ENCODE results near the gene CSGALNACT2. TPM values are rescaled to one million over a fixed set of nuclear protein-coding genes. Genes with fewer than 3 reads are reported as not detected.

Gene CSGALNACT2
- total RNA-seq, 4 donors from 2014 or later: 14.4 to 24.1 (median 20.0) TPM

DNA sequence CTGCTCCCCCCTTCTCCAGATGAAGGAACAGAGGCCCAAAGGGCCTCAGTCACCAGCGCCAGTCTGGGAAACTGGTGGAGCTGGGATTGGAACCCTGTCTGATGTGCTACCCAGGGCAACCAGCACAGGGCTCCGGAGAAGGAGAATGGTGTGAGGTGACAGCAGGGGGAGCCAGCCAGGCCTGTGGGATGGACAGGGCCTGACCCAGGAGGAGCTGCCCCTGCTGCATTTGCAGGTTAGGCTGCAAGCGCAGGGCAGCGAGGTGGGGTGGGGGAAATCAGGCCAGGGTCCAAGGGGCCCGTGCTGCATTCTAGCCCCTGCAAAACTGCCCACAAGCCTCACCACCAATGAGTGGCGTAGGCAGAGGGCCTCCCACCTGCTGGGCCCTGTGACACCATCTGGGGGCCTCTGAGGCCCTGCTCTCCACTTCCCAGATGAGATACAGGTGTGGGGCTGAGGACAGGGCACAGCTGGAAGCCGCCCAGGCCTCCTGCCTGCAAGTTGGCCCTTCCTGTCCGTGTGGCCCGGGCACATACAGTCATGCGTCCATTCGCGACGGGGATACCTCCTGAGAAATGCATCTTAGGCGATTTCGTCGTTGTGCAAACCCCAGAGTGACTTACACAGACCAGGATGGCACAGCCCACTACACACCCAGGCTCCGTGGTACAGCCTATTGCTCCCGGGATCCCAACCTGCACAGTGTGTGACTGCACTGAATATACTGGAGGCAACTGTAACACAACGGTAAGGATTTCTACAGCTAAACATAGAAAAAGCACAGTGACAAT lies 83.4 kb downstream of the CSGALNACT2 start:
- Histone ChIP-seq H3K9me3 (no peaks in the 10 kb centered on the region), H3K27me3 (no peaks in the 10 kb centered on the region), H3K27ac (no peak overlapping the region), H3K36me3 (no peaks in the 10 kb centered on the region), H3K4me1 (peaks cover 0 to 9% of the 10 kb centered on the region in 2 donors), H3K4me3 (replicated peaks in 1 of 3) (no peak overlapping the region)
- intact Hi-C loops (cut with DNase I): no loop called here
- WGBS, 2 donors: 84 to 85% methylated on average over 14 to 17 of the region's 19 CpGs
- DNase-seq: peak; percentile 0 to 1
- TF ChIP-seq POLR2A (IDR thresholded peaks at IDR 0.05): no peak
- TF ChIP-seq, protein P1, sequence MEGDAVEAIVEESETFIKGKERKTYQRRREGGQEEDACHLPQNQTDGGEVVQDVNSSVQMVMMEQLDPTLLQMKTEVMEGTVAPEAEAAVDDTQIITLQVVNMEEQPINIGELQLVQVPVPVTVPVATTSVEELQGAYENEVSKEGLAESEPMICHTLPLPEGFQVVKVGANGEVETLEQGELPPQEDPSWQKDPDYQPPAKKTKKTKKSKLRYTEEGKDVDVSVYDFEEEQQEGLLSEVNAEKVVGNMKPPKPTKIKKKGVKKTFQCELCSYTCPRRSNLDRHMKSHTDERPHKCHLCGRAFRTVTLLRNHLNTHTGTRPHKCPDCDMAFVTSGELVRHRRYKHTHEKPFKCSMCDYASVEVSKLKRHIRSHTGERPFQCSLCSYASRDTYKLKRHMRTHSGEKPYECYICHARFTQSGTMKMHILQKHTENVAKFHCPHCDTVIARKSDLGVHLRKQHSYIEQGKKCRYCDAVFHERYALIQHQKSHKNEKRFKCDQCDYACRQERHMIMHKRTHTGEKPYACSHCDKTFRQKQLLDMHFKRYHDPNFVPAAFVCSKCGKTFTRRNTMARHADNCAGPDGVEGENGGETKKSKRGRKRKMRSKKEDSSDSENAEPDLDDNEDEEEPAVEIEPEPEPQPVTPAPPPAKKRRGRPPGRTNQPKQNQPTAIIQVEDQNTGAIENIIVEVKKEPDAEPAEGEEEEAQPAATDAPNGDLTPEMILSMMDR (IDR thresholded peaks at IDR 0.05): no peak

DNA sequence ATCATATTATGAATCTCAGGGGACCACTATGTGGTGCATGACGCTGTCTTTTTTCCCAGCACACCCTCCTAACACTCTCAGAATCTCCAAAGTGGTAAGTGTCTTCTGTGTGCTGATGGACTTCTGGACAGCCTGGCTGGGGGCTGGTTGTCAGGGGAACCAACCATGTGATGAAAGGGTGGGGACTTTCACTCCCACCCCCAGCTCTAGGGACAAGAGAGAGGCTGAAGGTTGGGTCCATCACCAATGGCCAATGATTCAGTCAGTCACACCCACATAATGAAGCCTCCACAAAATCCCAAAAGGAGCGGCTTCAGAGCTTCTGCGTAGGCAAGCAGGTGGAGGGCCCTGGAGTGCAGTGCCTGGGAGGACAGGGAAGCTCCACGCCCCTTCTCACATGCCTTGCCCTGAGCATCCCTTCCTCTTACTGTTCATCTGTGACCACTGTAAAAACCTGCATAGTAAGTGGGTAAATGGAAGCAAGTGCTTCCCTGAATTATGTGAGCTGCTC lies 84.0 kb downstream of the CSGALNACT2 start:
- H3K36me3 ChIP-seq: no peaks in the 10 kb centered on the region
- 88 to 90% methylated on average over 2 to 4 of the region's 4 CpGs for WGBS, 2 donors

GRCh38 chr10:43223056-43223455 lies 84.8 kb downstream of the CSGALNACT2 start:
- H3K4me3 ChIP-seq (replicated peaks in 1 of 3): no peak overlapping the region
- no peaks in the 10 kb centered on the region for H3K36me3 ChIP-seq
- no peaks in the 10 kb centered on the region for H3K9me3 ChIP-seq
- peaks cover 0 to 9% of the 10 kb centered on the region in 2 donors for H3K4me1 ChIP-seq
- TF ChIP-seq, protein P1 (IDR thresholded peaks at IDR 0.05): no peak
- no peak for TF ChIP-seq POLR2A (IDR thresholded peaks at IDR 0.05)
- intact Hi-C loops (cut with DNase I): no loop called here
- H3K27ac ChIP-seq: no peak overlapping the region
- no peaks in the 10 kb centered on the region for H3K27me3 ChIP-seq
- WGBS, 2 donors: 73 to 77% methylated on average over 1 of the region's 1 CpG
- no peak for DNase-seq

More for the DNA sequence above, 84.0 kb downstream of the CSGALNACT2 start:
- Histone ChIP-seq H3K27me3 (no peaks in the 10 kb centered on the region), H3K9me3 (no peaks in the 10 kb centered on the region), H3K4me1 (peaks cover 0 to 9% of the 10 kb centered on the region in 2 donors), H3K27ac (no peak overlapping the region), H3K4me3 (replicated peaks in 1 of 3) (no peak overlapping the region)
- DNase-seq: no peak
- TF ChIP-seq, protein P1 (IDR thresholded peaks at IDR 0.05): no peak
- TF ChIP-seq POLR2A (IDR thresholded peaks at IDR 0.05): no peak
- intact Hi-C loops (cut with DNase I): no loop called here

- H3K4me3 ChIP-seq (replicated peaks in 1 of 3): no peak overlapping the region
- no peaks in the 10 kb centered on the region for H3K9me3 ChIP-seq
- no peaks in the 10 kb centered on the region for H3K36me3 ChIP-seq
- H3K27me3 ChIP-seq: no peaks in the 10 kb centered on the region
- intact Hi-C loops (cut with DNase I): no loop called here
- WGBS, 2 donors: 87 to 97% methylated on average over 1 of the region's 1 CpG
- no peak for DNase-seq
- TF ChIP-seq, protein P1 (IDR thresholded peaks at IDR 0.05): no peak
- TF ChIP-seq POLR2A (IDR thresholded peaks at IDR 0.05): no peak
- H3K27ac ChIP-seq: no peak overlapping the region
- H3K4me1 ChIP-seq: peaks cover 6 to 12% of the 10 kb centered on the region in 2 donors
Measured at GRCh38 chr10:43224321-43224720, 86.1 kb downstream of the CSGALNACT2 start.

All from thyroid gland (tissue), 4 donors.